Right atrium auricular region (tissue), 2 donors: ENCODE measurements around the gene METTL23. TPM values are rescaled to one million over a fixed set of nuclear protein-coding genes. Genes with fewer than 3 reads are reported as not detected.

Experiments
- DNase-seq: peaks from one replicate; pipeline ENCODE4 v3.0.0-alpha.2; 2019; ENCODE audit warnings: low spot score
- H3K27ac ChIP-seq, 2 donors: fragments of 200-600 bp; sonication (generic); 1 replicate in 1 of 2; 2 replicates in 1 of 2; pipeline ENCODE4 v1.5.1; 2016 to 2019
- H3K27me3 ChIP-seq, 2 donors: fragments of 200-600 bp; sonication (generic); one replicate each; pipeline versions ENCODE4 v1.5.1 to v1.6.0; 2017 to 2019
- H3K36me3 ChIP-seq: fragments of 200-600 bp; sonication (generic); one replicate; pipeline ENCODE4 v1.5.1; 2016
- H3K4me1 ChIP-seq, 2 donors: fragments of 200-600 bp; sonication (generic); one replicate each; pipeline versions ENCODE4 v1.5.1 to v1.6.0; 2017 to 2019
- H3K4me3 ChIP-seq, 2 donors: fragments of 200-600 bp; sonication (generic); 1 replicate in 1 of 2; 2 replicates in 1 of 2; pipeline ENCODE4 v1.5.1; 2017 to 2019; ENCODE audit warnings: mild to moderate bottlenecking in 1 of 2, moderate library complexity in 1 of 2
- H3K9me3 ChIP-seq, 2 donors: fragments of 200-600 bp; sonication (generic); one replicate each; pipeline ENCODE4 v1.5.1; 2019
- CTCF ChIP-seq, 2 donors: fragments of 200-600 bp; sonication (generic); IDR thresholded peaks; one replicate each; pipeline ENCODE4 v1.5.1; 2019; ENCODE audit warnings: antibody characterized with exemption in 2 of 2
- total RNA-seq, 2 donors: library from RNA; depleted of rRNA; stranded (reverse); fragments of >200 nt; gene quantifications; one replicate each; pipeline ENCODE4 v1.1.0, GENCODE V29; 2016

The METTL23 gene
- total RNA-seq, 2 donors from 2014 or later, result 22.6 to 26.8 TPM

DNA sequence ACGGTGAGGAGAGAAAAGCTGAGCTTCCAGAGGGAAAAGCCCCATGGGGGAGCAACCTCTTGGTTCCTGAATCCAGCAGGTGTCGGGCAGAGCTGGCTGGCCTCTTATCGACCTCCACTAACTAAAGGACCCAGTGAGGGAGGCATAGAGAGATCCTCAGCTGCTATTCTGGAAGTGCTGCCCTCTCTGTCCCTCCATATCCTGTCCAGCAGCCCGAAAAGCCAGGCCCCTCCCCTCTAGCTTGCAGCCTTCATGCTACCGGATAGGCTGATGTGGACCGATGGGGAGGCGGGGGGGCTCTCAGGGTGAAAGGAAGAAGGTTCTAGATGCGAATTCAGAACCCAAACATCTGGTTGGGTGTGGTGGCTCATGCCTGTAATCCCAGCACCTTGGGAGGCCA lies 40.8 kb upstream of the METTL23 start:
- TF ChIP-seq CTCF (IDR thresholded peaks at IDR 0.05), result no peak
- no peak for DNase-seq
- Histone ChIP-seq H3K9me3 (no peaks in the 10 kb centered on the region), H3K4me1 (peaks cover 0 to 100% of the 10 kb centered on the region in 2 donors), H3K4me3 (no peak overlapping the region), H3K27me3 (no peaks in the 10 kb centered on the region), H3K36me3 (peaks cover 45% of the 10 kb centered on the region), H3K27ac (peak overlapping the region; percentile 93 to 98)

GRCh38 chr17:76686538-76687297 lies 39.9 kb upstream of the METTL23 start:
- Histone ChIP-seq H3K27ac (peak overlapping the region; percentile 93 to 98), H3K27me3 (no peaks in the 10 kb centered on the region), H3K4me3 (no peak overlapping the region), H3K36me3 (peaks cover 42% of the 10 kb centered on the region), H3K9me3 (no peaks in the 10 kb centered on the region), H3K4me1 (peaks cover 0 to 100% of the 10 kb centered on the region in 2 donors)
- DNase-seq, result no peak
- no peak for TF ChIP-seq CTCF (IDR thresholded peaks at IDR 0.05)

GRCh38 chr17:76687298-76688164 lies 39.1 kb upstream of the METTL23 start:
- no peaks in the 10 kb centered on the region for H3K27me3 ChIP-seq
- H3K9me3 ChIP-seq, result no peaks in the 10 kb centered on the region
- no peak for TF ChIP-seq CTCF (IDR thresholded peaks at IDR 0.05)
- peak; percentile 81 for DNase-seq
- peaks cover 37% of the 10 kb centered on the region for H3K36me3 ChIP-seq
- peaks cover 0 to 100% of the 10 kb centered on the region in 2 donors for H3K4me1 ChIP-seq
- peak overlapping the region in 1 of 2 donors; percentile 5 for H3K4me3 ChIP-seq
- peak overlapping the region; percentile 93 to 98 for H3K27ac ChIP-seq

- Histone ChIP-seq H3K36me3 (peaks cover 30% of the 10 kb centered on the region), H3K4me3 (peak overlapping the region in 1 of 2 donors; percentile 5), H3K4me1 (peaks cover 0 to 100% of the 10 kb centered on the region in 2 donors), H3K27ac (peak overlapping the region; percentile 93 to 98), H3K27me3 (no peaks in the 10 kb centered on the region), H3K9me3 (no peaks in the 10 kb centered on the region)
- peak in 1 of 2 donors; percentile 34 for TF ChIP-seq CTCF (IDR thresholded peaks at IDR 0.05)
- no peak for DNase-seq
Measured at GRCh38 chr17:76688165-76688622, 38.4 kb upstream of the METTL23 start.

GRCh38 chr17:76689859-76690258 lies 36.8 kb upstream of the METTL23 start:
- Histone ChIP-seq H3K4me3 (no peak overlapping the region), H3K27me3 (no peaks in the 10 kb centered on the region), H3K4me1 (peaks cover 0 to 100% of the 10 kb centered on the region in 2 donors), H3K27ac (peak overlapping the region; percentile 93 to 98), H3K9me3 (no peaks in the 10 kb centered on the region), H3K36me3 (peaks cover 16% of the 10 kb centered on the region)
- no peak for DNase-seq
- no peak for TF ChIP-seq CTCF (IDR thresholded peaks at IDR 0.05)
